HG03280 (cell line): ENCODE measurements around the gene CFAP69.

Experiments used
- ATAC-seq: cut with Tn5 transposase; IDR thresholded peaks from one replicate; pipeline ENCODE4 v1.9.1; 2021; ENCODE audit warnings: mild to moderate bottlenecking, moderate library complexity; ENCODE audit not compliant: unreplicated experiment

The CFAP69 gene

GRCh38 chr7:90270431-90271178 lies 25.6 kb downstream of the CFAP69 start:
- ATAC-seq = no peak

DNA sequence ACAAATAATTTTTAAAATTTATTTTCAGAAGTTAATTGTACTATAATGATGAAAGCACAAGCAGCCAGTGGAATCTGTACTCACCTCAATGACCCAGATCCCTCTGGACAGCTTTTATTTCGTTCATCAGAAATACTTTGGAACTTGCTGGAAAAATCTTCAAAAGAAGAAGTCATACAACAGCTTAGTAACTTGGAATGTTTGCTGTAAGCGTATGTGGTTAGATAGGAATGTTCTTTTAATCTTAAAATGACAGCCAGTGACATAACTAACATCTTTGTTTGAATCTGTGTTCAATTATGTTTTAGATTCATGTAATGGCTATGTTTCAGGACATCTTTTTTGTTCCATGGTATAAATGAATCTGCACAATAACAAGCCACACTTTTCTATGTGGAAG lies 26.8 kb downstream of the CFAP69 start:
- no peak for ATAC-seq

GRCh38 chr7:90272242-90272641 lies 27.3 kb downstream of the CFAP69 start:
- no peak for ATAC-seq

GRCh38 chr7:90274161-90274560 lies 29.2 kb downstream of the CFAP69 start:
- ATAC-seq = no peak

GRCh38 chr7:90276033-90276728 lies 31.2 kb downstream of the CFAP69 start:
- ATAC-seq = no peak

- ATAC-seq = no peak
Measured at GRCh38 chr7:90288154-90288553, 43.2 kb downstream of the CFAP69 start.

GRCh38 chr7:90290244-90291113 lies 45.5 kb downstream of the CFAP69 start:
- no peak for ATAC-seq

DNA sequence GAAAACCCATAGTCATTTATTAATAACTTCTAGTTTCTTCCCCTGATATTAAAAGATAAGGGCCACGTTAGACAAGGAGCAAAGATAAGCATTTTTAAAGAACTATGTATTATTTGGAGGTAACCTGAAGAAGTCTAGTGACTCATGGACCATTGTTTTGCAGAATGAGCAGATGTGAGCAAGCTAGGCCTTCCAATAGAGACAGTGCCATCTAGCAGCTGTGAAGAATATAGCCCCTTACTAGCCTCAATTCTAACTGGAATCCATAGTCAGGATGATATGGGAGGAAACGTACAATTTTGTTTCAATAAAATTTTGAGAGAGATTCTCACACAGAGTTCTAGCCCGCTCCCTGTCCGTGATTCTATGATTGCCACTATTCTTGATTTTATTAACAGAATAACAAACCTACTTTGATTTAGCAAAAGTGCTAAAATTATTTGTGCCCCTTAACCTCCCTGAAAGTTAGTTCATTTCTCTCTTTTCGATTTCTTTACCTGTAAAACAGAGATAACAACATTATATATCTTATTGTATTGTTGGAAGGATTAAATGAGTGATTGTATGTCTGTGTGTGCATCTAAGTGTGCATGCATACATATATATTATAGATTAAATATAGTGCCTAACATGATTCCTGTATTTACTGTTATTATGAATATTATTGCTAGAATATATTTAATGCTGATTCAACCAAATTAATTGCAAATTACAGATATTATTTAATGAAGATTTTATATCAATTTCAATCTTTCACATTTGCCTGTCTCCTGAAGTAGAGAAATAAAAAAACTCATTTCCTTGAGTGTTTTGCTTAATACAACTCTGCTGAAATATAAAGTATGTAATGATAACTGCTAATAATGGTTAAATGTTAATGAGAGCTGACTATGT lies 53.4 kb downstream of the CFAP69 start:
- peak; percentile 82 for ATAC-seq

GRCh38 chr7:90303241-90303640 lies 58.3 kb downstream of the CFAP69 start:
- ATAC-seq = no peak

DNA sequence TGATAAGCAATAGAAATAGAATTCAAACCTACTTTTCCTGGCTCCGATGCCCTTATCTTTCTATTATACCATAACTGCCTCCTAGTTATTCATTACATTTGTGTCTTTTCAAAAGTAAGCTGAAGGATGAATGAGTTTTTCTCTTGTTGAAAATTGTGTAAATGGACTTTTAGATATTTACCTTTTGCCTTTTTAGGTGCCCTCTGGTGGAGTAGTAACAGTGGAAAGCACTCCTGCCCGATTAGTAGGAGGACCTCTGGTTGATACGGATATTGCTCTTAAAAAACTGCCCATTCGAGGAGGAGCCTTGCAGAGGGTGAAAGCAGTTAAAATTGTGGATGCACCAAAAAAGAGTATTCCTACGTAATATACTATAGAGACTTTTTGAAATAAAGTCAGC lies 64.9 kb downstream of the CFAP69 start:
- no peak for ATAC-seq

DNA sequence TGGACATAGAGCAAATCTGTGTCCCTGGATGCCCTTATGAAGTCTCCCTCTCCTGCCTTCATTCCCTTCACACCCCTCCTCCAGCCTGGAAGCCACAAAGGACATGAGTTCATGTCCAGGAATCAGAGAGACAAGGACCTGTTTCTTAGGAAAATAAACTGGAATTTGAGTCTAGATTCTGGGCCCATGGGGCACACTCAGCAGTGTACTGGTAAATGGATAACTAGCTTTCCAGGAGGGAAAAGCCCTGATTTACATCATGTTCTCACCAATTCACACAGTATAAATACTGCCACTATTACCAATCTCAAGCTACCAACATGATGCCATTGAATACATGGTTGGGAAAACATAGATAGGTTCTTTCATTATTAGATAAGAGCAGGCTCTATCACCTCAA lies 66.2 kb downstream of the CFAP69 start:
- no peak for ATAC-seq

- no peak for ATAC-seq
Measured at GRCh38 chr7:90312745-90313144, 67.8 kb downstream of the CFAP69 start.

DNA sequence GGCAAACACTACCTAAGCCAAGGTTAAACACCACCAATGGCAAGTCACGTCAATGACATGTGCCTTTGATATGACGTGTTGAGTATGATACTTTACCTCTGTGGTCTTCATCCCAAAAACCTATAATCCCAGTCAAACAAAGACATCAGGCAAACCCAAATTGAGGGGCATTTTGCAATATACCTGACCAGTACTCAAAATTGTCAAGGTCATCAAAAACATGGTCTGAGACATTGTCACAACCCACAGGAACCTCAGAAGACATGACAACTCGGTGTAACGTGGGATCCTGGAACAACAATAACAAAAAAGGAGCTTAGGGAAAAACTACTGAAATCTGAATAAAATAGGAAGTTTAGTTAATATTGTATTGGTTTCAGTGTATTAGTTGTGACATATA lies 68.9 kb downstream of the CFAP69 start:
- no peak for ATAC-seq

GRCh38 chr7:90320014-90320413 lies 75.0 kb downstream of the CFAP69 start:
- ATAC-seq = no peak

DNA sequence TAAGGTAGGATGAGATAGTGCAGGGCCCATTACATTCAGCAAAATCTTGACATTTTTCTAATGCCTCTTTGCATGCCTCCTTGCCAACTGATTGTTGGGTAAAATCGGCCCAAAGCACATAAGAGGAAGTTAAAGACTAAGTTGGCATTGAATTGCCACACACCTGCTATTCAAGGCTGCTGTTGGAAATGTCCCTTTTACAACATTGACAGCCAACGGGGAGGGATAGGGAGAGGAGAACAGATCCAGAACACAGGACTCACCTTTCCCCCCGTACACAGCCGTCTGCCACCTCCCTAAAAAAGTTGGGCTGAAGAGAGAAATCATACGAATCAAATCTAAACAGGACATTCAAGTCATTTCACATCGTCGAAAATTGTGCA lies 75.4 kb downstream of the CFAP69 start:
- no peak for ATAC-seq

- ATAC-seq = no peak
Measured at GRCh38 chr7:90320801-90321494, 76.0 kb downstream of the CFAP69 start, which contains the start of gene FAM237B. Gene FAM237B (minus strand): TSS chr7:90321304. CDS start chr7:90319748, 1,556 bp downstream.

DNA sequence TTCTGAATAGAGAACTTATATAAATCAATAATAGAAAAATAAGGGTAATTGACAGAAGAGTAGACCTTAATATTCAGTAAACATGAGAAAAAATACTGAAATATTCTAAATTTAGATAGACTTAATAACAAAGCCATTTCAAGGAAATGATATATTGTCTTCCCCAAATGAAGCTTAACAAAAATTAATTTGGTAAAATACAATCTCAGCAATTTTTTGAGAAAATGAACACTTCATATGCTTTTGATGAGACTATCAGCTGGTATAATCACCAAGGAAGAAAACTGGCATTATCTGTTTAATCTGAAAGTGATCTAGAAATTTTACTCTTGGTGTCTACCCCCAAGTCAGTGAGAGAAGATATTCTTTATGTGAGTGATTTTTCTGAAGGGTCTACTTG lies 77.9 kb downstream of the CFAP69 start:
- no peak for ATAC-seq

GRCh38 chr7:90326500-90326899 lies 81.5 kb downstream of the CFAP69 start:
- no peak for ATAC-seq

GRCh38 chr7:90334193-90334843 lies 89.3 kb downstream of the CFAP69 start:
- no peak for ATAC-seq
